ENCODE measurements around the gene AGPAT2. TPM values are rescaled to one million over a fixed set of nuclear protein-coding genes. Genes with fewer than 3 reads are reported as not detected.
"Not testable (repeated sequence)": the region's sequence is repeated elsewhere in the genome, so short reads cannot be mapped to it uniquely, and the experiment has no call there.

The AGPAT2 gene
- total RNA-seq, 1 donor from 2014 or later = 2.4 TPM

DNA sequence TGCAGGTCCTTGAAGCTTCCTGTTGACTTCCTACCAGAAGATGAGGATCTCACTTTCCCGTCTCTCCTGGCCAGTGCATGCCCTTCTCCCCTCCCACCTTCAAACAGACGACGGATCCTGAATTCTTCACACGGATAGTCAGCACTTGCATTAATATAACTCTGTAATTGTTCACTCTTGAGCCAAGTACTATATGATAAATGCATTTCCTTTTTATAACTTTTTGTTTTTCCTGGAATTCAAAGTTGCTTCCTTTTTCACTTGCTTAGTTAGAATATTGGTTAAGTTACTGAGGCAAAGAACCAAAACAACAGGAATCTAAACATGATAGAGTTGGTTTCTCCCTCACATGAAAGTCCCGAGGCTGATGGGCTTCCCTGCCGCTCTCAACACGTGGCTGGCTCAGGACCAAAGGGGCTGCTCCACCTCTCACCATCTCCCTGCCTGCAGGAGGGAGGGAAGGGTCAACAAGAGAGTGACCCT, 44.8 kb downstream of the AGPAT2 start:
- H3K36me3 Mint-ChIP-seq = no peaks in the 10 kb centered on the region
- H3F3A ChIP-seq (ENCODE audit: low read depth) = no peaks in the 10 kb centered on the region
- H3K79me2 ChIP-seq (ENCODE audit: low read depth) = no peaks in the 10 kb centered on the region
- no peak overlapping the region for H3K4me3 Mint-ChIP-seq
- H3K4me1 ChIP-seq = peaks cover 12% of the 10 kb centered on the region
- no peaks in the 10 kb centered on the region for H3K9me3 Mint-ChIP-seq
- DNase-seq (ENCODE audit: low spot score) = no peak
- no peak overlapping the region for H3K27ac ChIP-seq
- no peak overlapping the region for H3K27ac Mint-ChIP-seq
- H3K9ac ChIP-seq = no peak overlapping the region
- H3K4me2 ChIP-seq = no peak overlapping the region
- no peaks in the 10 kb centered on the region for H3K36me3 ChIP-seq
- peaks cover 25% of the 10 kb centered on the region for H3K4me1 Mint-ChIP-seq
- H3K27me3 Mint-ChIP-seq (ENCODE audit: insufficient read depth, low read depth) = no peaks in the 10 kb centered on the region
- peaks cover 22% of the 10 kb centered on the region for H3K27me3 ChIP-seq
- TF ChIP-seq EZH2 (IDR thresholded peaks at IDR 0.05) = no peak
- TF ChIP-seq, protein P1, sequence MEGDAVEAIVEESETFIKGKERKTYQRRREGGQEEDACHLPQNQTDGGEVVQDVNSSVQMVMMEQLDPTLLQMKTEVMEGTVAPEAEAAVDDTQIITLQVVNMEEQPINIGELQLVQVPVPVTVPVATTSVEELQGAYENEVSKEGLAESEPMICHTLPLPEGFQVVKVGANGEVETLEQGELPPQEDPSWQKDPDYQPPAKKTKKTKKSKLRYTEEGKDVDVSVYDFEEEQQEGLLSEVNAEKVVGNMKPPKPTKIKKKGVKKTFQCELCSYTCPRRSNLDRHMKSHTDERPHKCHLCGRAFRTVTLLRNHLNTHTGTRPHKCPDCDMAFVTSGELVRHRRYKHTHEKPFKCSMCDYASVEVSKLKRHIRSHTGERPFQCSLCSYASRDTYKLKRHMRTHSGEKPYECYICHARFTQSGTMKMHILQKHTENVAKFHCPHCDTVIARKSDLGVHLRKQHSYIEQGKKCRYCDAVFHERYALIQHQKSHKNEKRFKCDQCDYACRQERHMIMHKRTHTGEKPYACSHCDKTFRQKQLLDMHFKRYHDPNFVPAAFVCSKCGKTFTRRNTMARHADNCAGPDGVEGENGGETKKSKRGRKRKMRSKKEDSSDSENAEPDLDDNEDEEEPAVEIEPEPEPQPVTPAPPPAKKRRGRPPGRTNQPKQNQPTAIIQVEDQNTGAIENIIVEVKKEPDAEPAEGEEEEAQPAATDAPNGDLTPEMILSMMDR (IDR thresholded peaks at IDR 0.05) = no peak
- no peak for TF ChIP-seq EZH2phosphoT487 (IDR thresholded peaks at IDR 0.05)
- H3K4me3 ChIP-seq = no peak overlapping the region
- no peaks in the 10 kb centered on the region for H4K20me1 ChIP-seq (ENCODE audit: low read depth)
- H2AFZ ChIP-seq (replicated peaks) = no peak overlapping the region
- H3K9me3 ChIP-seq (ENCODE audit: low read depth) = no peaks in the 10 kb centered on the region

DNA sequence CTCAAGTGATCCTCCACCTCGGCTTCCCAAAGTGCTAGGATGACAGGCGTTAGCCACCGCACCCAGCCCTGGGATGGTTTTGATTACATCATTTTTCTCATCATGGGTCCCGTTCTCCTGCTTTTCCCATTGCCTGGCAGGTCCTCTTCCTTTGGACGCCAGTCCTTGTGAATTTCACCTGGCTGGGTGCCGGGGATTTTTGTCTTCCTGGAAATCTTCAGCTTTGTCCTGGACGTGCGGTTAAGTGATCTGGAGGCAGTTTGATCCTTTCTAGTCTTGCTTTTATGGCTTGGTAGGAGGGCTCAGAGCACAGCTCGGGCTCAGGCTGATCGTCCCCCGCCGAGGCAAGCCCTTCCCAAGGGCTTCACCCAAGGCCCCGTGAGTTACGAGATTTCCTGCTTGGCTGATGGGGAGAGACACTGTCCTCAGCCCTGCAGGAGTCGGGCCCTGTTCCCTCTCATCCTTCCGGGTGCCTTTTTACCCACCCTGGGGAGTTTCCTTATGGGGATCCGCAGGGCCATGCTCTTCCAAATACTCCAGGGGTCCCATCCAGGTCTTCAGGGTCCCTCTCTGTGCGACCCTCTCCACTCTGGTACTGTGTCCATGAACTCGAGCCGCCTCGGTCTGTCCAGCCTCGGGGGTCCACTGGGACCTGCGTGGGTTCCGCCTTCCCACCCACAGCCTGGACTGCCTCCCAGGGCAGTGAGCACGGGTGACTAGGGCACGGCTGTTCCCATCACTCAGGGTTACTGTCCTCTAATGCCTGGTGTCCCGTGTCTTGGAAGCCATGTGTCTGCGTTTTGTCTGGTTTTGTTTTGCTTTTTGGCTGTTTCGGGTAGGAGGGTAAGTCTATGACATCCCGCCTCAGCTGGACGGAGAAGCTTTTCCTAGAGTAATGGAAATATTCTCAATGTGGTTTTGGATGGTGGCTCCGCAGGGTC, 46.8 kb downstream of the AGPAT2 start:
- Histone ChIP-seq H3K79me2 (ENCODE audit: low read depth) (no peaks in the 10 kb centered on the region), H3K36me3 (no peaks in the 10 kb centered on the region), H3K9ac (no peak overlapping the region), H3K4me3 (no peak overlapping the region), H2AFZ (replicated peaks) (no peak overlapping the region), H3K4me1 (peaks cover 3% of the 10 kb centered on the region), H4K20me1 (ENCODE audit: low read depth) (no peaks in the 10 kb centered on the region), H3K27me3 (peaks cover 22% of the 10 kb centered on the region), H3K9me3 (ENCODE audit: low read depth) (no peaks in the 10 kb centered on the region), H3K4me2 (no peak overlapping the region), H3F3A (ENCODE audit: low read depth) (no peaks in the 10 kb centered on the region), H3K27ac (no peak overlapping the region)
- TF ChIP-seq, protein P1 (IDR thresholded peaks at IDR 0.05) = no peak
- TF ChIP-seq EZH2phosphoT487 (IDR thresholded peaks at IDR 0.05) (no peak), EZH2 (IDR thresholded peaks at IDR 0.05) (no peak)
- Mint-ChIP-seq H3K36me3 (no peaks in the 10 kb centered on the region), H3K27me3 (ENCODE audit: insufficient read depth, low read depth) (no peaks in the 10 kb centered on the region), H3K4me3 (no peak overlapping the region), H3K9me3 (no peaks in the 10 kb centered on the region), H3K27ac (no peak overlapping the region), H3K4me1 (peaks cover 21% of the 10 kb centered on the region)
- DNase-seq (ENCODE audit: low spot score) = no peak

DNA sequence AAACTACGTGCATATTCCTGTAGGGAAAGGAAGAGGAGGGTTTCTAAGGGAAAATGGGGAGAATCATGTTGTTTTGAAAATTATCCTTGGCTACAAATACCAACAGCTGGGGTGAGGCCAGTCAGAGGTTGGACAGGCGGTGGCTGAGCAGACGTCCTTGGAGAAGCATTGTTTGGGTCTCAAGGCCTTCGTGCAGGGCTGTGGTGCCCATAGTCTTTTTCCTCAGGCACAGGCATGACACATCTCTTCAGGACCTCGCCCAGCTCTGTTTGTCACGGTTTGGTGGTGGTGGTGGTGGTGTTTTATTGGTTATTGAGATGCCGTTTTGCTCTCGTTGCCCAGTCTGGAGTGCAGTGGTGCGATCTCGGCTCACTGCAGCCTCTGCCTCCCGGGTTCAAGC, 52.4 kb downstream of the AGPAT2 start:
- Histone ChIP-seq H3K4me3 (no peak overlapping the region), H3K9ac (no peak overlapping the region), H3K9me3 (ENCODE audit: low read depth) (no peaks in the 10 kb centered on the region), H2AFZ (replicated peaks) (no peak overlapping the region), H3K79me2 (ENCODE audit: low read depth) (no peaks in the 10 kb centered on the region), H3K27me3 (peaks cover 9% of the 10 kb centered on the region), H3F3A (ENCODE audit: low read depth) (peaks cover 19% of the 10 kb centered on the region), H3K27ac (no peak overlapping the region), H4K20me1 (ENCODE audit: low read depth) (no peaks in the 10 kb centered on the region), H3K36me3 (no peaks in the 10 kb centered on the region), H3K4me1 (peaks cover 6% of the 10 kb centered on the region), H3K4me2 (no peak overlapping the region)
- Mint-ChIP-seq H3K4me3 (no peak overlapping the region), H3K4me1 (peaks cover 5% of the 10 kb centered on the region), H3K27ac (peak overlapping the region; percentile 5), H3K27me3 (ENCODE audit: insufficient read depth, low read depth) (no peaks in the 10 kb centered on the region), H3K9me3 (no peaks in the 10 kb centered on the region), H3K36me3 (no peaks in the 10 kb centered on the region)
- no peak for DNase-seq (ENCODE audit: low spot score)
- no peak for TF ChIP-seq EZH2phosphoT487 (IDR thresholded peaks at IDR 0.05)
- TF ChIP-seq EZH2 (IDR thresholded peaks at IDR 0.05) = no peak
- TF ChIP-seq, protein P1 (IDR thresholded peaks at IDR 0.05) = no peak

DNA sequence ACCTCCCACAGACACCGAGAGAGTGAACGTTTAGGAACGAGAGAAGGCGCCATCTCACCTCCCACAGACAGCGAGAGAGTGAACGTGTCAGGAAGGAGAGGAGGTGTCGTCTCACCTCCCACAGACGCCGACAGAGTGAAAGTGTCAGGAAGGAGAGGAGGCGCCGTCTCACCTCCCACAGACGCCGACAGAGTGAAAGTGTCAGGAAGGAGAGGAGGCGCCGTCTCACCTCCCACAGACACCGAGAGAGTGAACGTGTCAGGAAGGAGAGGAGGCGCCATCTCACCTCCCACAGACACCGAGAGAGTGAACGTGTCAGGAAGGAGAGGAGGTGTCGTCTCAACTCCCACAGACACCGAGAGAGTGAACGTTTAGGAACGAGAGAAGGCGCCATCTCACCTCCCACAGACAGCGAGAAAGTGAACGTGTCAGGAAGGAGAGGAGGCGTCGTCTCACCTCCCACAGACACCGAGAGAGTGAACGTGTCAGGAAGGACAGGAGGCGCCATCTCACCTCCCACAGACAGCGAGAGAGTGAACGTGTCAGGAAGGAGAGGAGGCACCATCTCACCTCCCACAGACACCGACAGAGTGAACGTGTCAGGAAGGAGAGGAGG, 54.7 kb downstream of the AGPAT2 start:
- H3K79me2 ChIP-seq (ENCODE audit: low read depth); H3K36me3 Mint-ChIP-seq; H3K4me1 Mint-ChIP-seq; H3K4me3 Mint-ChIP-seq; H3K27me3 Mint-ChIP-seq (ENCODE audit: insufficient read depth, low read depth); H3K27me3 ChIP-seq; DNase-seq (ENCODE audit: low spot score); H3K9me3 ChIP-seq (ENCODE audit: low read depth); H2AFZ ChIP-seq (replicated peaks); H3K9me3 Mint-ChIP-seq; H3K27ac Mint-ChIP-seq; H3K4me1 ChIP-seq; H3K4me3 ChIP-seq; H3K27ac ChIP-seq; H3K4me2 ChIP-seq; H3K9ac ChIP-seq; H4K20me1 ChIP-seq (ENCODE audit: low read depth); H3K36me3 ChIP-seq: not testable (repeated sequence)
- peaks cover 19% of the 10 kb centered on the region for H3F3A ChIP-seq (ENCODE audit: low read depth)

DNA sequence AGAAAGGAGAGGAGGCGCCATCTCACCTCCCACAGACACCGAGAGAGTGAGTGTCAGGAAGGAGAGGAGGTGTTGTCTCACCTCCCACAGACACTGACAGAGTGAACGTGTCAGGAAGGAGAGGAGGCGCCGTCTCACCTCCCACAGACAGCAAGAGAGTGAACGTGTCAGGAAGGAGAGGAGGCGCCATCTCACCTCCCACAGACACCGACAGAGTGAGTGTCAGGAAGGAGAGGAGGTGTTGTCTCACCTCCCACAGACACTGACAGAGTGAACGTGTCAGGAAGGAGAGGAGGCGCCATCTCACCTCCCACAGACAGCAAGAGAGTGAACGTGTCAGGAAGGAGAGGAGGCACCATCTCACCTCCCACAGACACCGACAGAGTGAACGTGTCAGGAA, 55.2 kb downstream of the AGPAT2 start:
- not testable (repeated sequence) for H3K9me3 Mint-ChIP-seq; H3K4me3 Mint-ChIP-seq; H3K27me3 Mint-ChIP-seq (ENCODE audit: insufficient read depth, low read depth); H3K27ac Mint-ChIP-seq; H3K27ac ChIP-seq; H3K36me3 ChIP-seq; H4K20me1 ChIP-seq (ENCODE audit: low read depth); H3K9ac ChIP-seq; DNase-seq (ENCODE audit: low spot score); H2AFZ ChIP-seq (replicated peaks); H3K79me2 ChIP-seq (ENCODE audit: low read depth); H3K4me1 ChIP-seq; H3K4me3 ChIP-seq; H3K36me3 Mint-ChIP-seq; H3K27me3 ChIP-seq; H3K9me3 ChIP-seq (ENCODE audit: low read depth); H3K4me2 ChIP-seq
- H3K4me1 Mint-ChIP-seq = peaks cover 11% of the 10 kb centered on the region
- peaks cover 19% of the 10 kb centered on the region for H3F3A ChIP-seq (ENCODE audit: low read depth)
